Stimulated activated CD4-positive, alpha-beta T cell treated with anti-CD3 and anti-CD28 coated beads, Interleukin-4, amount 100 ng/mL, for 24 hours (primary cell): Measurements from ENCODE around the gene AFF1.

Experiments used
- DNase-seq: peaks from one replicate; pipeline ENCODE4 v3.0.0-alpha.2; 2020

Gene AFF1

GRCh38 chr4:86934771-86935565 lies at the start of gene AFF1:
Gene AFF1, plus strand, starts transcription at chr4:86935011. Its CDS starts 13,523 bp downstream, at chr4:86948534.
- peak; percentile 89 for DNase-seq

GRCh38 chr4:86890790-86891189 lies 44.0 kb upstream of the AFF1 start:
- no peak for DNase-seq

GRCh38 chr4:86891762-86892635 lies 42.8 kb upstream of the AFF1 start, which contains the start of gene C4orf36:
Gene C4orf36, minus strand, starts transcription at chr4:86892422. Its CDS starts 902 bp downstream, at chr4:86891520.
- peak; percentile 23 for DNase-seq

- no peak for DNase-seq
Observed at GRCh38 chr4:86892636-86892960, 42.2 kb upstream of the AFF1 start.

GRCh38 chr4:86893136-86893535 lies 41.7 kb upstream of the AFF1 start:
- no peak for DNase-seq

GRCh38 chr4:86894455-86894854 lies 40.4 kb upstream of the AFF1 start:
- no peak for DNase-seq

GRCh38 chr4:86895692-86896488 lies 38.9 kb upstream of the AFF1 start:
- peak; percentile 14 for DNase-seq

- no peak for DNase-seq
Observed at GRCh38 chr4:86896596-86896995, 38.2 kb upstream of the AFF1 start.

GRCh38 chr4:86898562-86898961 lies 36.2 kb upstream of the AFF1 start:
- DNase-seq = no peak

- DNase-seq = no peak
Observed at GRCh38 chr4:86901864-86902263, 32.9 kb upstream of the AFF1 start.

- DNase-seq = no peak
Observed at GRCh38 chr4:86908251-86908657, 26.6 kb upstream of the AFF1 start.

GRCh38 chr4:86909546-86910295 lies 25.1 kb upstream of the AFF1 start:
- no peak for DNase-seq

GRCh38 chr4:86910369-86910768 lies 24.4 kb upstream of the AFF1 start:
- DNase-seq = no peak

GRCh38 chr4:86910820-86911684 lies 23.8 kb upstream of the AFF1 start:
- no peak for DNase-seq

- no peak for DNase-seq
Observed at GRCh38 chr4:86916392-86916791, 18.4 kb upstream of the AFF1 start.

GRCh38 chr4:86917212-86918039 lies 17.4 kb upstream of the AFF1 start:
- no peak for DNase-seq

GRCh38 chr4:86918539-86919072 lies 16.2 kb upstream of the AFF1 start:
- no peak for DNase-seq

- DNase-seq = no peak
Observed at GRCh38 chr4:86919561-86920223, 15.1 kb upstream of the AFF1 start.

- no peak for DNase-seq
Observed at GRCh38 chr4:86921608-86922252, 13.1 kb upstream of the AFF1 start.
